Stimulated activated CD8-positive, alpha-beta memory T cell treated with anti-CD3 and anti-CD28 coated beads, Interleukin-4, amount 100 ng/mL, for 24 hours (primary cell): Measurements from ENCODE around the gene SWAP70.

Source experiments
- DNase-seq: peaks from one replicate; pipeline ENCODE4 v3.0.0-alpha.2; 2020; ENCODE audit warnings: low read depth

Gene SWAP70

GRCh38 chr11:9651899-9652748 is 11.8 kb upstream of the SWAP70 start:
- DNase-seq = no peak

GRCh38 chr11:9653871-9654270 is 10.0 kb upstream of the SWAP70 start:
- no peak for DNase-seq

- no peak for DNase-seq
Measured at GRCh38 chr11:9656864-9657263, 7.0 kb upstream of the SWAP70 start.

DNA sequence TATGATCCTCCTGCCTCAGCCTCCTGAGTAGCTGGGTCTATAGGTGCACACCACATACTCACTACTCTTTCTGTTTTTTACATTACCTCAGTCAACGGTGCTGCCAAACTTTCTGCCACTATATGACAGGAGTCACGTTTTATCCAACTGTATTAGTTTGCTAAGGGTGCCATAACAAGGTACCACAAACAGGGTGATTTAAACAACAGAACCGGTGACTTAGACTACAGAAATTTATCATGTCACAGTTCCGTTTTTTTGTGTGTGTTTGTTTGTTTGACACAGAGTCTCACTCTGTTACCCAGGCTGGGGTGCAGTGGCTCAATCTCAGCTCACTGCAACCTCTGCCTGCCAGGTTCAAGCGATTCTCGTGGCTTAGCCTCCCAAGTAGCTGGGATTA is 6.3 kb upstream of the SWAP70 start:
- DNase-seq = no peak

- no peak for DNase-seq
Measured at GRCh38 chr11:9660886-9661285, 3.0 kb upstream of the SWAP70 start.

DNA sequence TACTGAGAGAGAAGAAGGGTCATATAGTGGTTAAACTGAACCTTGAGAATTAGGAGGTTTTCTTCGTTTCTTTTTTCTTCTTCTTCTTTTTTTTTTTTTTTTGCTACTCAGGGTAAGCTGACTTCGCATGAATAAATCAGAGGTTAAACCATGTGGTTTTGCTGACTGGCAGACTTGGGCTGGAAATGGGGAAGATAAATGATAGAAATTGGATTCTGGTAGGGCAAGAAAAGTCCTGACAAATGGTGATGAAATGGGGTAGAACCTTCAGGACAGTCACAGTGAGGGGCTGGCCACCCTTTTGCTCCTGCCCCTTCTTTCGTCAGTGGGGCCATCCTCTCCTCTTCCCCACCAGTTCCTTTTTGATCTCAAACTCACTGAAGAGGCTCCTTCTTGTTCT is 1.6 kb upstream of the SWAP70 start:
- no peak for DNase-seq

DNA sequence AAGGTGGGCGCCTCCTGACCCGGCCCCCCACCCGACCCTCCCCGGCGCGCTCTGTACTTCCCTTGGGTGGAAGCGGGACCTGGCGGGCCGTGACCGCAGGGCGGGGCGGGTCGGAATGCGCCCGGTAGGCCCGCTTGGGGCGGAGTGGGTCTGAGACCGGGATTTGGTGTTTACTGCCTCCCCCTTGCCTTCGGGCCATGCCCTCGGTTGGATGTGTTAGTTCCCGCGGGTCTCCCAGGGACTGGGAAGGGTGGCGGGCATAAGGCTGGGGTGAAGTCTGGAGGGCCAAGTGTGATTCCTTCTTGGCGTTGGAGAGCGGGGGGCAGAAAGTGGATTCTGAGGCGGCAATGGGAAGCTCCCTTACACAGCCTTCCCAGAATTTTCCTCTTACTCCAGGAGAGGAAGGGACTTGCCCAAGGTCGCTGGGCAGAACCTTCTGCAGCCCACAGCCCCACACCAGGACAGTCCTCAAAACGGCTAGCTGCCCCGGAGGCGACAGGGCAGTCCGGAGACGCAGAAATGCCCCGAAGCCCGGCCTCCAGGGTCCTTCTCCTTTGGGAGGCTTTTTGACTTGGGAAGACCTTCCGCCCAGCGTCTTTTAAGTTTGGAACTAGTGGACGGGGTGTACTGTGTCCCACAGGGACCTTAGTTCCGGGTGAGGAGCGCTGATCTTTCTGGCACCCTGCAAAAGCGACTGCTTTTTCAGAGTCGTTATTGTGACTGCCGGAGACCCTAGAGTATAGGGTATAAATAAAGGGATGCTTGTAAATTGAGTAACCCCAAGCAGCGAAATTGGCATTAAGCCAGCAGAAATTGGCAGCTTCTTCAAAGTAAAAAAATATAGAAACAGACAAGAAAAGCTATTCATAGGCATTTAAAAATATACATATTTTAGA is 647 bp downstream of the SWAP70 start:
- no peak for DNase-seq

DNA sequence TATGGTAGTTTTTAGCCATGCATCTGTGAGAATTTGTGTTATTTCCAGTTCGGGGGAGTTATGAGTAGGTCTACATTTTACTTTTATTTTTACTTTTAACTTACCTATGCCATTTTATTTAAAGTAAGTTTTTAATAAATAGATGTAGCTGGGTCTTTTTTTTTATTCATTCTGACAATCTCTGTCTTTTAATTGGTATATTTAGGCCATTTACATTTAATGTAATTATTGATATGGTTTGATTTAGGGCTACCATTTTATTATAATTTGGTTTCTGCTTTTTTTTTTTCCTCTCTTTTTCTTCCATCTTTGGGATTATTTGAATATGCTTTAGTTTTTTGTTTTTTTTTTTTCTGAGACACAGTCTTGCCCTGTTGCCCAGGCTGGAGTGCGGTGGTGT is 1.9 kb downstream of the SWAP70 start:
- no peak for DNase-seq

DNA sequence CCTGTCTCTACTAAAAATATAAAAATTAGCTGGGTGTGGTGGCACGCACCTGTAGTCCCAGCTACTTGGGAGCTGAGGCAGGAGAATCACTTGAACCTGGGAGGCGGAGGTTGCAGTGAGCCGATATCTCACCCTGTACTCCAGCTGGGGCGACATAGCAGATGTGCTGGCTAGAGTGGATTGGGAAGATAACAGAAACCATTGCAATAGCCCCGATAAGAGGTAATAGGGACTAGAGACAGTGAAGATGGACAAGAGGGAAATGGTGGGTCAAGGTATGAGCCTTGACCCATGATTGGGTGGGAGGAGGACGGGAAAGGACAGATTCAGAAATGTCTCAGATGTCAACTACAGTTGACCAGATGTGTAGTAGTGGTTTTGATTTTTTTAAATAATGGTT is 6.1 kb downstream of the SWAP70 start:
- DNase-seq = no peak

DNA sequence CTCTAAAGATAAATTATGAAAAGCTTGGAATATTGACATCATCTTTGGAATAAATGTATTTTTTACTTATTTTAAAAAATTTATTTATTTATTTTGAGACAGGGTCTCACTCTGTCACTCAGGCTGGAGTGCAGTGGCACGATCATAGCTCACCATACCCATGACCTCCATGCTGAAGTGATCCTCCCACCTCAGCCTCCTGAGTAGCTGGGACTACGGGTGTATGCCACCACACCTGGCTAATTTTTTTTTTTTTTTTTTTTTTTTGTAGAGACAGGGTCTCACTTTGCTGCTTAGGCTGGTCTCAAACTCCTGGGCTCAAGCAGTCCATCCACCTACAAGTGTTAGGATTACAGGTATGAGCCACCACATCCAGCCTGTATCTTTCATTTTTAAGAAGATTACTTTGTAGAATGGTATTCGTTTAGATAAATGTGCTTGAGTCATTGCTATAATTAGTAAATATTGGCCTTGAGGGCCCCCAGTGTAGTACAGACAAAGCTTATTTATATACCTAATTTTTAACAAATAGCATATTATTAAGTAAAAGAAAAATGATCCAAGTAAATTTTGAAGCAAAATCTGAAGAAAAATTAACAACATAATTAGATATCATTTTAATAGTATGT is 8.5 kb downstream of the SWAP70 start:
- DNase-seq = no peak

DNA sequence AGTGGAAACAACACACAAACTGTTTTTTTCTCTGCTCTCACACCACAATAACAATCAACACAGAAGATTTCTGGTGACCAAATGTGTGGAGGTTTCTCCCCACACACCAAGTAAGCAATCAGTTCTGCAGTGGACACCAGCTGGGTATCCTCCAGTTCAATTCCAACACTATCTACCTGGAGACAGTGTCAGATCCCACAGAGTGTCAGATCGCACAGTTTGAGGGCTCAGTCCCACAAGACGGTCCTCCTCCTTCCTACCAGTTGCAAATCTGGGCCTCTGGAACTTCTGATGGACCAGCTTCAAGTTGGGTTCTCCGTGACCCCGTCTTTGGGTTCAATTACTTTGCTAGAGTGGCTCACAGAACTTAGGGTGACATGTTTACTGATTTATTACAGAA is 9.0 kb downstream of the SWAP70 start:
- no peak for DNase-seq

DNA sequence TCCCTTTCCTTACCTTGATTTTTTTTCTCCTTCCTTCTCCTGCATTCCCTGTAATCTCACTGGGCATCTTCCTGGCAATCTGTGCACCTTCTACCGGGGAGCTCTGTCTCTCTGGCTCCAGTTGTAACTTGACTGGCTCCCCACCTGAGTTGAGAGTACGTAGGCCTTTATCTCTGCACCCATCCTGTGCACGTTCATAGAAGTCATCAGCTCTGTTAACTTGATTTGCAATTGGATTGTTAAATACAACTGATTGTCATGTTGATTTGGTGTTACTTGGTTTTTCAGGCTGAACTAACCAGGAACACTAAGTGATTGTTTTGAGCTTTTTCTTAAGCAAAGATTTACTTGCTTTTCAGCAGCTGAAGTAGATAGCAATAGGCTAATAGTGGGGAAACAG is 11.8 kb downstream of the SWAP70 start:
- no peak for DNase-seq

GRCh38 chr11:9677951-9678350 is 14.1 kb downstream of the SWAP70 start:
- DNase-seq = no peak

DNA sequence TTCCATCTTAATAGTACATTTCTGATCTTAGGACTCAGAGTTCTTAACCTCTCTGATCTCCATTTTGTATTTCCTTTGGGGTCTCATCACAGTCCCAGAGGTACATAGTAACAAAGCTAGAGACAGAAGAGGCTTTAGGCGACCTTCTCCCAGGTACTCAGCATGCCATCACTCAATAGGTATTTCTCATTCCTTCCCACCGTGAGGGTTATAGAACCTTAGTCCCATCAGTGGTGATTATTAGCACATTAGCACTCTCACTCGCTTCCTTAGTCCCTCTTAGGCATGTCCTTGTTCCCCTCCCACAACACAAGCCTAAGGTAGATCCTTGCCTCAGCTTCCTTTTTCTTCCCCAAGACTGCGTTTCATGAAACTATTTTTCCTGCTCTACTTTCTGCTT is 14.7 kb downstream of the SWAP70 start:
- DNase-seq = no peak

- DNase-seq = no peak
Measured at GRCh38 chr11:9680028-9680427, 16.2 kb downstream of the SWAP70 start.

DNA sequence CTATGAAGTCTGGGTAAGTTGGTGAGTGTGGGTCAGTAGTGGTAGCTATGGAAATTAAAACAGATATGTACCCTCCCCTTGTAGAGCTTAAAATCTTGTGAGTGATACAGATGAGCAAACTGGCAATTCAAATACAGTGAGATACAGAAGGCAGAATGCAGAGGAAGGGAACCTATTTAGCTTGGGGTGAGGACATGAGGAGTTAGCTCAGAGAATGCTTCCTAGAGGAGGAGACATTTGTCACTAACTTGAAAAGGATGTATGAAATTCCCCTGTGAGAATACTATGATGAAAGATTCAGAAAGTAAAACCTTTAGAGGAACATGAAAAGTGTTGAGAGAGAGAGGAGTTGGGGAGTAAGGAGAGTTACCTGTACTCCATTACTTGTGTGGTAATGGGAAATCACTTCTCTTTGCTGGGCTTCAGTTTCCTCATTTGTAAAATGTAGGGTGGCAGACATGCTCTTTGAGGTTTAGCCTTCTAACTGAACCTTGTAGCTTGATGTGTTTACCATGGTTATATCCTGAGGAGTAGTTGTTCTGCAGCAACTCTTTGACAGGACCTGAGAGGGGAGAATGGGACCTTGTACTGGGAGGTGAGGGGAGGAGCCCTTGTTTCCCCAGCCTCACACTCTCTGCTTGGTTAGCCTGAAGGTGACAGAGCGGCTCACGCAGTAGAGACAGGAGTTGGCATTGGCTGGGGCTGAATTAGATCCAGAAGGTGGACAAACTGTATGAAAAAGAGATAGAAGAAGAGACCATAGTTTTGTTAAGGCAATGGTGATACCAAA is 17.9 kb downstream of the SWAP70 start:
- DNase-seq = no peak

GRCh38 chr11:9687711-9688477 is 24.0 kb downstream of the SWAP70 start:
- DNase-seq = no peak

DNA sequence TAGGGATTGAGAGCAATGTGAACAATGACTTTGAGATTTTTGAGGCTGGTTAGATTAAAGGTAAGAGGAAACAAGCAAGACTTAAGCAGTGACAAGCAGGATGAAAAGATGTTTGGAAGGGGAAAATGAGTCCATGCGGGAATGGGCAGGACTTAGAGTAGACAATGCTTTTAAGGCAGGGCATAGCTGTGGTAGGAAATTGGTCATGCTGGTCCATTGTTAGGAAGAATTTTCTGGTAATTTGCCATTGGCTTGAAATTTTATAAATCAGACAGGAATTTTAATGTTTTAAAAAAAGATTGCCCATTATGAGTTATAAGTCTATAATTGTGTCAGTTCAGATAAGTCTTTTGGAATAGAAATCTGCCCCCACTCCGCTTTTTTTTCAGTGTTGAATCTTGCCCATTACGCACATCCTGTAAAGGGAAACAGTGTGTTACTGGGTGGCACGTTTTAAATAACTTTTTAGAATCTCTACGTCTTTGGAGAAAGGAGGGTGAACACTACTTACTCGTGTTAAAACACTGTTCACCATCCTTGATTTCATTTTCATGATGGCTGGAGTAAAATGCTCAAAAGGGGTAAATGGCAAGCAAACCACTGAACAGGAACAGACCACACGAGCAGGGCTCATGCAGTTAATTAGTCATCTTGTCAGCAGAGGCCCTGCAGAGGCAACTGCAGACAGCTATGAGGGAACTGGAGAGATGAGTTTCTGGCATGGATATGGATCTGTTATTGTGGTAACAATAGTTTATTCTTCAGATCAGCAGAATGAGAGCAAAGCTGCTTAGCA is 25.0 kb downstream of the SWAP70 start:
- no peak for DNase-seq

- DNase-seq = no peak
Measured at GRCh38 chr11:9689721-9690120, 25.8 kb downstream of the SWAP70 start.

GRCh38 chr11:9691865-9692264 is 28.0 kb downstream of the SWAP70 start:
- DNase-seq = no peak
